ENCODE data around the gene AGBL4. TPM values are rescaled to one million over a fixed set of nuclear protein-coding genes. Genes with fewer than 3 reads are reported as not detected.
A peak's percentile ranks its signal among the peaks of the same experiment; 100 is the strongest.

The AGBL4 gene
- polyA plus RNA-seq, 1 donor from 2014 or later = not detected

GRCh38 chr1:48597663-48598062 is 1426.1 kb downstream of the AGBL4 start:
- H3K4me3 Mint-ChIP-seq = no peak overlapping the region
- H3K36me3 Mint-ChIP-seq = no peaks in the 10 kb centered on the region
- H3K27ac Mint-ChIP-seq = no peak overlapping the region
- no peaks in the 10 kb centered on the region for H3K9me3 Mint-ChIP-seq
- no peaks in the 10 kb centered on the region for H3K4me1 Mint-ChIP-seq
- no peaks in the 10 kb centered on the region for H3K27me3 Mint-ChIP-seq

DNA sequence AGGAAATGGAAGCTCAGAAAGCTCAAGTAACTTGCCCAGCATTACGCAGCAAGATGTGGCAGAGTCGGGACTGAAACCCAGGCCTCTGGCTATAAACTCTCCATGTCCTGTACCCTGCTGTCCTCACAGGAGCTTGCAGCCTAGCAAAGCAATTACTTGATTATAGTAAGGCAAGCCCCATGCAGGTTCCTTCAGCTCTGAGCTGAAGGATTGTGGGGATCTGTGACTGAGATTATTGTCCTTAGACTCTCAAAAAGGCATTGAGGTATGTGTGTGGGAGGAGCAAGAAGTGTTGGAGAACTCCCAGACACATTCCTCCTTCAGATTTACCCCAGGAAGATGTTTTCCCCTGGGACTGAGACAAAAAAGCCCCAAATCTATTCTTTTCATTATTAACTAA is 1427.7 kb downstream of the AGBL4 start:
- Mint-ChIP-seq H3K9me3 (no peaks in the 10 kb centered on the region), H3K36me3 (no peaks in the 10 kb centered on the region), H3K27me3 (peaks cover 1% of the 10 kb centered on the region), H3K27ac (no peak overlapping the region), H3K4me1 (no peaks in the 10 kb centered on the region), H3K4me3 (no peak overlapping the region)

DNA sequence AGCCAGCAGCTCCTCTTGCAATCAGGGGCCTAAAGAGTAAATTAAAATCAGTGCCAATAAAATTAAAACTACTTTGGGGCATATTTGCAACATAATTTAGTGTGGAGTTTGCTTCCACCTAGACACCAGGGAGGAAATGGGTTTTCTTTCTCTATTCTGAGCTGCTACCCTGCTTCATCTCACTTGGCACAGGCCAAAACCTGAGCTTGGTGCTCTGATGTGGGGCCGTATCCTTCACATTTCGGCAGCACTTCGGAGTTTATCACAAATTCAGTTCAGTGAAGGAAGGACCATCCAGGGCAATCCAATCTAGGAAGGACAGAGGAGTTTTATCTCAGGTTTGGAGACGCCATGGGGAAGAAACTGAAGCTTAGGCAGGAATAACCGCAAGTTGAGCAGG is 1428.1 kb downstream of the AGBL4 start:
- Mint-ChIP-seq H3K4me1 (no peaks in the 10 kb centered on the region), H3K27ac (no peak overlapping the region), H3K9me3 (no peaks in the 10 kb centered on the region), H3K4me3 (no peak overlapping the region), H3K27me3 (peaks cover 1% of the 10 kb centered on the region), H3K36me3 (no peaks in the 10 kb centered on the region)

GRCh38 chr1:48592330-48592729 is 1431.4 kb downstream of the AGBL4 start:
- Mint-ChIP-seq H3K9me3 (no peaks in the 10 kb centered on the region), H3K4me1 (no peaks in the 10 kb centered on the region), H3K27me3 (peaks cover 1% of the 10 kb centered on the region), H3K27ac (no peak overlapping the region), H3K36me3 (no peaks in the 10 kb centered on the region), H3K4me3 (no peak overlapping the region)

- H3K9me3 Mint-ChIP-seq = no peaks in the 10 kb centered on the region
- H3K4me3 Mint-ChIP-seq = no peak overlapping the region
- H3K27ac Mint-ChIP-seq = no peak overlapping the region
- H3K4me1 Mint-ChIP-seq = no peaks in the 10 kb centered on the region
- H3K36me3 Mint-ChIP-seq = no peaks in the 10 kb centered on the region
- H3K27me3 Mint-ChIP-seq = peaks cover 1% of the 10 kb centered on the region
These were observed 1432.6 kb downstream of the AGBL4 start for GRCh38 chr1:48591181-48591580.

- H3K9me3 Mint-ChIP-seq = no peaks in the 10 kb centered on the region
- H3K36me3 Mint-ChIP-seq = no peaks in the 10 kb centered on the region
- no peak overlapping the region for H3K27ac Mint-ChIP-seq
- peaks cover 1% of the 10 kb centered on the region for H3K27me3 Mint-ChIP-seq
- no peak overlapping the region for H3K4me3 Mint-ChIP-seq
- no peaks in the 10 kb centered on the region for H3K4me1 Mint-ChIP-seq
These were observed 1435.7 kb downstream of the AGBL4 start for GRCh38 chr1:48588061-48588460.

DNA sequence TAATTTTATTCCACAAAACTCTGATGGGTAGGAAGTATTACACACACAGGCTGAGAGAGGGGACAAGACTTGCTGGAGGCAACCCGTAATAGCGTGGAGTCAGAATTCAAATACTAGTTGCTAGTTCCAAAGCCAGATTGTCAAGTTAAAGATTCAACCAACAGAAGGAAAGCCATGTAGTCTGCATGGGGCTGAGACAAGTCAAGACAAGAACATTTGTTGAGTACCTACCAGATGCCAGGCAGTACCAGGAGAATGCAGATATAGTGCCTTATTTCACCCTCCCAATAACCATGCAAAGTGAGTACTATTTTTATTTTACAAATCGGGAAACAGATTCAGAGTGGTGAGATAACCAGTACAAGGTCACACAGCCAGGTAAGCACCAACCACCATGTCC is 1441.3 kb downstream of the AGBL4 start:
- H3K4me3 Mint-ChIP-seq = no peak overlapping the region
- no peaks in the 10 kb centered on the region for H3K36me3 Mint-ChIP-seq
- no peaks in the 10 kb centered on the region for H3K27me3 Mint-ChIP-seq
- H3K9me3 Mint-ChIP-seq = no peaks in the 10 kb centered on the region
- H3K27ac Mint-ChIP-seq = no peak overlapping the region
- no peaks in the 10 kb centered on the region for H3K4me1 Mint-ChIP-seq

DNA sequence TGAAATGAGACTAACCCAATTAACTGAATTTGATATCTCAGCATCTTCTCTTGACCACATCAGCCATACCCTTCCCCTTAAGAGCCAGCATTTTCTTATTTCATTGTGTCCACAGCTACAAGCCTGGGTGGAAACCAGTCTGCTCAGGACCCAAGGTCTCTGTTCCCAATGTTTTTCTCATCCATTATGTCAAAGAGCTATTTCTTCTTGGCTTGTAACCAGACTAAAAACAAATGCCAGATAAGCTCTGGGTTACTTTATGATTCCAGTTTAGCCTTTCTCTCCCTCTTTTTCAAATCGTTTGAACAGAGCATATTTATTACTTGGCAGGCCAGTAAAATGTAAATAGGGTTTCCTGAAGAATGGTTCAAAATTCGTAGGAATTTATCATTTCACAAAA is 1442.5 kb downstream of the AGBL4 start:
- peak overlapping the region in 1 of 3 donors; percentile 24 for H3K27ac Mint-ChIP-seq
- no peaks in the 10 kb centered on the region for H3K27me3 Mint-ChIP-seq
- no peak overlapping the region for H3K4me3 Mint-ChIP-seq
- no peaks in the 10 kb centered on the region for H3K9me3 Mint-ChIP-seq
- H3K4me1 Mint-ChIP-seq = no peaks in the 10 kb centered on the region
- no peaks in the 10 kb centered on the region for H3K36me3 Mint-ChIP-seq

DNA sequence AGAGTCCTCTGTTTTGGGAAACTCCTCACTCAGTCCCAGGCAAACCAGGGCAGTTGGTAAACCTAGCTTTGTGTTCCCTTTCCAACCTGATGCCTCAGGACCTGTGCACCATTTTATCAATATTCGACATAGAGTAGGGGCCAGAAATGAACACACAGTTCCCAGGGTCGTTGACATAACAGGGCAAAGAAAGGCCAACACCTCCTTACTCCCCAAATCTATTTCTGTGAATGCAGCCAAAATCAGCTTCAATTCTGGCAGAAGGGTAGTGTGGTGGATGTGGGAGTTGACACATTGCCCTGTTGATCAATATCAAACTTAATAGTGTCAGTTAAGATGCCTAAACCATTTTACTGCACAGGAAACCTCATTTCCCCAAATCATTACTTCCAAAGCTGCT is 1447.2 kb downstream of the AGBL4 start:
- Mint-ChIP-seq H3K4me3 (no peak overlapping the region), H3K27me3 (peaks cover 4% of the 10 kb centered on the region), H3K9me3 (no peaks in the 10 kb centered on the region), H3K36me3 (no peaks in the 10 kb centered on the region), H3K4me1 (no peaks in the 10 kb centered on the region), H3K27ac (no peak overlapping the region)

GRCh38 chr1:48572646-48573258 is 1451.0 kb downstream of the AGBL4 start:
- Mint-ChIP-seq H3K9me3 (no peaks in the 10 kb centered on the region), H3K4me1 (no peaks in the 10 kb centered on the region)

GRCh38 chr1:48572134-48572533 is 1451.6 kb downstream of the AGBL4 start:
- peaks cover 4% of the 10 kb centered on the region for H3K27me3 Mint-ChIP-seq
- H3K36me3 Mint-ChIP-seq = no peaks in the 10 kb centered on the region
- no peaks in the 10 kb centered on the region for H3K9me3 Mint-ChIP-seq
- no peak overlapping the region for H3K4me3 Mint-ChIP-seq
- H3K27ac Mint-ChIP-seq = no peak overlapping the region
- H3K4me1 Mint-ChIP-seq = no peaks in the 10 kb centered on the region

More at GRCh38 chr1:48572646-48573258, 1451.0 kb downstream of the AGBL4 start:
- no peak overlapping the region for H3K4me3 Mint-ChIP-seq
- H3K27me3 Mint-ChIP-seq = peaks cover 4% of the 10 kb centered on the region
- H3K27ac Mint-ChIP-seq = no peak overlapping the region
- H3K36me3 Mint-ChIP-seq = no peaks in the 10 kb centered on the region

DNA sequence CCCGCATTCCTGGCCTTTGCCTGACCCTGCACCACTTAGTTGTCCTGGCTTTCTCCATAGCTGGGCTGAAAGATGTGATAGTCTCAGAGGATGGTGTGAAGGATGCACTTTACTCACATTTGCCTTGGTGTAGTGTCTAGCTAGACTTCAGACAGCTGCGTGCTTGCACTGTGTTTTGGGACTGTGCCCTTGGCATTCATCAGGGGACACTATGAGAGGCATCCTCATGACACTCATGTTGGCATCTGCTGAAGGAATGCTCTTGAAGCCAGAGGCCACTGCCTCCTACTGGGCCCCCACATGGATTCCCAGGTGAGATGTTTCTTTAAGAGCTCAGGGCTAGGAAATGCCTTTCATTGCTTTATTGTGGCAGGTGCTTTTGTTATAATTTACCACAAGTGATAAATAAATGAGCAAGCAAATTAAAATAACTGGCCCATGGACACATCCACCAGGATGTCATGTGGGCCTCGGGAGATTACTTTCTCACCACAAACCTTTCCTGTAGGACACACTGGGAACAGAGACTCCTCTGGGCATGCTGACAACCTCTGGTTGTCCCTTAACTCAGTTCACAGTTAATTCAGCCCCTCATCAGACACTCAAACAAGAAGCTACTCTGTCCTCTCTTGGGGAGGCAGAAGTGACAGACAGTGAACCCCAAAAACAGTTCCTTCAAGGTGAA is 1452.3 kb downstream of the AGBL4 start:
- no peak overlapping the region for H3K27ac Mint-ChIP-seq

DNA sequence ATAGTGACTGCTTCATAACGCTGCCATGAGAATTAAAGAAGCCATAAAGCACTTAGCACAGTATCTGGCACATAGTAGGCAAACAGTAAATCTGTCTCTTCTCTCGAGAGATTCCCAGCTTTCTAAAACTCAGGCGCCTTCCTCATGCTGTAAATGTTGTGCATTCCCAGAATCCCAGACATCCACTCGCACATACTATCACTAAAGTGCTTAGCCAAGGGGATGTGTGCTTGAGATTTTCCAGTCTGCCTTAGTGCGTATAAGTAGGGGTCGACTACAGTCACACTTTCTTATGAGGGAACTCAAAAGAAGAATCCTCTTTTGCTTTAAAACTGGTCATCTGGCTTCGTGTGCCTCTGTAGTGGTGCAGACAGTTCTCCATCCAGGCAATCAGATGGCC is 1453.2 kb downstream of the AGBL4 start:
- Mint-ChIP-seq H3K27ac (no peak overlapping the region), H3K9me3 (no peaks in the 10 kb centered on the region), H3K4me1 (no peaks in the 10 kb centered on the region), H3K4me3 (no peak overlapping the region), H3K27me3 (peaks cover 6% of the 10 kb centered on the region), H3K36me3 (no peaks in the 10 kb centered on the region)

More for the DNA sequence above, 1452.3 kb downstream of the AGBL4 start:
- Mint-ChIP-seq H3K4me3 (no peak overlapping the region), H3K9me3 (no peaks in the 10 kb centered on the region), H3K36me3 (no peaks in the 10 kb centered on the region), H3K27me3 (peaks cover 4% of the 10 kb centered on the region), H3K4me1 (no peaks in the 10 kb centered on the region)

GRCh38 chr1:48568501-48568900 is 1455.3 kb downstream of the AGBL4 start:
- Mint-ChIP-seq H3K27me3 (peaks cover 6% of the 10 kb centered on the region), H3K4me1 (no peaks in the 10 kb centered on the region), H3K9me3 (no peaks in the 10 kb centered on the region), H3K36me3 (no peaks in the 10 kb centered on the region), H3K27ac (peak overlapping the region in 1 of 3 donors; percentile 48), H3K4me3 (no peak overlapping the region)

DNA sequence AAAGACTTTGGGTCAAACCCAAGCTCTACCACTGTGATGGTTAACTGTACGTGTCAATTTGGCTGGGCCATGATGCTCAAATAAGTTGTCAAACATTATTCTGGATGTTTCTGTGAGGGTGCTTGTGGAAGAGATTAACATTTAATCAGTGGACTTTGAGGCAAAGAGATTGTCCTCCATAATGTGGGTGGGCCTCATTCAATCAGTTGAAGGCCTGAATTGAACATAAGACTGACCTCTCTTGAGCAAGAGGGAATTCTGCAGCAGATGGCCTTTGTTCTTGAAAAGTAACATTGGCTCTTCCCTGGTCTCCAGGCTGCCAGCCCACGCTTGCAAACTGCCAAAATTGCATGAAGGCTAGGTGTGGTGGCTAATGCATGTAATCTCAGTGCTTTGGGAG is 1457.3 kb downstream of the AGBL4 start:
- no peaks in the 10 kb centered on the region for H3K4me1 Mint-ChIP-seq
- peaks cover 2% of the 10 kb centered on the region for H3K27me3 Mint-ChIP-seq
- H3K9me3 Mint-ChIP-seq = peaks cover 0 to 1% (median 0%) of the 10 kb centered on the region in 3 donors
- peaks cover 2% of the 10 kb centered on the region for H3K36me3 Mint-ChIP-seq
- no peak overlapping the region for H3K4me3 Mint-ChIP-seq
- H3K27ac Mint-ChIP-seq = no peak overlapping the region

GRCh38 chr1:48563021-48563420 is 1460.7 kb downstream of the AGBL4 start:
- peaks cover 0 to 1% (median 0%) of the 10 kb centered on the region in 3 donors for H3K9me3 Mint-ChIP-seq
- H3K4me3 Mint-ChIP-seq = no peak overlapping the region
- H3K4me1 Mint-ChIP-seq = no peaks in the 10 kb centered on the region
- peaks cover 2% of the 10 kb centered on the region for H3K27me3 Mint-ChIP-seq
- no peak overlapping the region for H3K27ac Mint-ChIP-seq
- H3K36me3 Mint-ChIP-seq = peaks cover 2% of the 10 kb centered on the region
